ENCODE data around the gene ZNF362.

The ZNF362 gene

DNA sequence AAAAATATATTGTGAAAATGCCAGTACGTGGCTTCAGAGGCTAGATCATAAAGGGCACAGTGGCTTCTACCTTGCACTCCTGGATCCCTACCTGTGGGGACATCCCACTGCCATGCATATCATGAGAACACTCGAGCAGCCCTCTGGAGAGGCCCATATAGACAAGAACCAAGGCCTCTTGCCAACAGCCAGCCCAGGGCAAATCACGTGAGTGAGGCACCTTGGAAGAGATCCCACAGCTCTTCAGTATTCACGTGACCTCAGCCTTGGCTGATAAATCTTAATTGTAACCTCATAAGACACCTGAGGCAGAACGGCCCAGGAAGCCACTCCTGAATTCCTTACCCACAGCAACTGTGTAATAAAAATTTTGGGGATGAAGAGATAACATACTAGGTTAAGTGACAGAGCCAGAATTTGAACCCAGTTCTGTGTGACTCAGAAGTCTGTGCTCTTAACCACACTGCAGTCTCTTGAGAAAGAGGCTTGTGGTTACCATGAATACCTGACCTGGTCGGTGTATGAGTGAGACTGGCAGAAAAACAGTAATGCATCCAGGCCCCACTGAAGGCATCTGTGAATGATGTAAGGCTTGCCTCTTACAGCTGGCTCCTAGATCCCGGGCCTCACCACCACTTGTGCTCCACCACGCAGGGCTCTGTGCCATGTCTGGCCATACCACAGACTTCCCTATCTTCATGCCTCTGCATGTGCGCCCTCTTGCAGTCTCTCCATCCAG lies 71.5 kb downstream of the ZNF362 start:
- no peak for DNase-seq (ENCODE audit: low spot score)

DNA sequence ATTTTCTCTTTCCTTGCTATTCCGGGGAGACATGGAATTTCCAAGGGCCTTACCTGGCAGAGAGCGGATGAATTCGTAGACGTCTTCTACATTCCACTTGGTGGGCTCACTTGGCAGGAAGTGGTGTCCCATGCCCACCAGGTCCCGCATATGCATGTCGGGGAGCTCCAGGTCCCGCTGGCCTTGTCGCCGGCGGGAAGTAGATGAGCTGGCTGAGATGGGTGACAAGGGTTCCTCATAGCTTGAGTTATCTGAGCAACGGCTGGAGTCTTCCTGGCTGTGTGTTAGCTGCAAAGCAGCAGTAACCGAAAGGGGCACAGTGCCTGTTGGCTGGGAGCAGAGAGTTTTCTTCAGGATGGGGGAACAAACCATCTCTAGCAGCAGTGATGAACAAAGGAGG lies 72.5 kb downstream of the ZNF362 start:
- no peak for DNase-seq (ENCODE audit: low spot score)

DNA sequence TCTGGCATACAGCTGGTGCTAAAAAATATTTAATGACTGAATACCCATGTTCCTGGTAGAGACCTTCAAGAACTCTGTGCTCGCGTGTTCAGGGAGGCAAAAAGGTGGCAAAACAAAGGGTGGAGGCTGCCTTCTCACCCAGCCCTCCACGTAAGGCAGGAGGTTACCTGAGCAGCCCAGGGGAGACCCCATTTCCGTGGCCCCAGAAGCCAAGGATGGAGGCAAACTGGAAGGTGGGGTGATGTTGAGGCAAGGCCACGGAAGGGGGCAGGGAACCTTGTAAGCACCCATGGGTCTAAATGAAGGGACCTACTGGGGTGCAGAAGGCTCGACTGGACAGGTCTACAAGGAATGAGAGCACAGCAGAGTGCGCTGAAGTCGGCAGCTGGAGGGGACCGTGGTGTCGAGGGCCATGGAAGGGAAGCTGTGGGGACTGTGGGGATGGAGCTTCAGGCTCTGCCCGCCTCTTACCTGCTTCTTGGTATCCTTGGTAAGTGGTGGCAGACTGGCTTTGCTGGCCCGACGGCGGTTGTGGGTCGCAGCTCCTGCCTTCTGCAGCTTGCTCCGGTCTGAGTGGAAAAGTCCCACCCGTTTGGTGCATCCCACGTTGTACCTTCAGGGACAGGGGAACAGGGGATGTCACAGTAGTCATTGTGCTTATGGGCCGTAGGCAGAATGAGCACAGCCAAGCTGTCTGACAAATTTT lies 73.5 kb downstream of the ZNF362 start:
- DNase-seq (ENCODE audit: low spot score) = no peak

- DNase-seq (ENCODE audit: low spot score) = no peak
These were observed 74.1 kb downstream of the ZNF362 start for GRCh38 chr1:33330361-33330890.

- DNase-seq (ENCODE audit: low spot score) = no peak
These were observed 74.6 kb downstream of the ZNF362 start for GRCh38 chr1:33330906-33331305.

DNA sequence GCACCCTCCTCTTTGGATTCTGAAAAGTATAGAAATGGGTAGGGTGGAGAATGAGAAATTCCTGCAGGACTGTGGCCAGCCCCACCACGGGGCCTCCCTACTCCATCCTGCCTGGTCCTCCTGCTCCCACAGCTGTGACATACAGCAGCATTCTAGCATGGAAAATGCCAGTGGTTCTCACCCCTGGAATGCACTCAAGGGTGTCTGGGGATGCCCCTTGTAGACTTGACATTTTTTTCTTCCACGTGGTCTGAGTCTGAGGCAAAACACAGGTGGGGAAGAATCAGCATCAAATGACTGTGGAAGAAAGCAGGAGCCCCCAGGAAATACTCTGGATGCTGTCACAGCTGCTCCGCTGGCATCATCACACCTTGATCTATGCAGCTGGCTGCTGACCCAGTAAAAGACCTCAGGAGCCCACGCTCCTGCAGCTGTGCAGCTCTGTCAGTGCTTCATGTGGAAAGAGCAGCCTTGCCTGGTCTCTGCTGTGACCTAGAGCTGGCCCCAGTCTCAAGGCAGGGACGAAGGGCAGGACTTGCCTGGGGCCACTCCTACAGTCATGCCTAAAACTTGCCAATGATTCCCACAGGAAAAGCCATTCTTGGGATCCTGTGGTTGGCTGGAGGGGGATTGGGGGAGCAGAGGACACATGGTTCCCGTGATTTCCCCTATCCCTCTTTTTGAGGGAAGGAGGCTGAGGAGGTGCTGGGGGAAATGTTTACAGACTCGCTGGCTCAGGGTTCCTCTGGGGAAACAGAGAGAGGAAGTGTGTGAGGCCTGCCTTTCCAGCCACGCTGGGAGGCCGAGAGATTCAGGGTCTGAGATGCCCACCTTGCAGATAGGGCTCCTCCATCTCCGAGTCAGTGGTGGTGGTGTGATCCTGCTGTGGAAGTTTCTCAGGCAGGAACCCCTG lies 75.4 kb downstream of the ZNF362 start:
- no peak for DNase-seq (ENCODE audit: low spot score)

DNA sequence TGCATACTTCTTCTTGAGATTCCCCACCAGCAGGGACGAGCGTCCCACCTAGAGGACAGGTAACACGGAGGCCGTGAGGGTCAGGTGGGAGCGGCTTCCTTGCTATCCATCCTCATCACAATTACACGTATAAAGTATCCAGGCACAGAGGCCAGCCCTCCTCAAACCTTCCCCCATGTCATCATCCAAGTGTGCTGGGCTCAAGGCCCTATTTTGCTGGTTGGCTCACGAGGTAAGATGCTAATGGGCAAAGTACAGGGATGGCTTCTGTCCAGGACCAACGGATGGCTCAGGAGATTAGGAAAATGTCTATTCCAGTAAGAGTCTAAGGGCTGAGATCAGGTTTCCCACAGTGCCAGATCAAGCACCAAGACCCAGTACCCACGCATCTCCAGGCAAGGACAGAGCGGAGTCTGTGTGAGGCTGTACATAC lies 76.1 kb downstream of the ZNF362 start:
- no peak for DNase-seq (ENCODE audit: low spot score)

DNA sequence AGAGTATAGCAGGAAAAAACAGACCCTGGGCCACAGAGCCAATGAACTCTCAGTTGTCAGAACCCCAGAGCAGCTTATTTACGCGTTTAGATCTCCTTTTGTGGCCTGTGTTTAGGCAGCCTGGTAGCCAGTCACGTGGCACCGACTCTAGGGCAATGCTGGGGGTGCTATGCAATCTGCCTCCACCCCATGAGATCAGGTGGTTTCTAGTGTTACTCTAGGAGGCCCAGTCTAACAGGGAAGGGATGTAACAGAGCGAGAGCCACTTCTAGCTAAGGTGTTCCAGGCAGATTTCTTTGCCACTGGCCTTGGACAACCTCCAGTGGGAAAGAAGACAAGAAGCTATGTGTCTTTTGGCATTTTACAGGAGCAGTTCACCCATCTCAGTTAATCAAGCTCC lies 76.6 kb downstream of the ZNF362 start:
- no peak for DNase-seq (ENCODE audit: low spot score)

DNA sequence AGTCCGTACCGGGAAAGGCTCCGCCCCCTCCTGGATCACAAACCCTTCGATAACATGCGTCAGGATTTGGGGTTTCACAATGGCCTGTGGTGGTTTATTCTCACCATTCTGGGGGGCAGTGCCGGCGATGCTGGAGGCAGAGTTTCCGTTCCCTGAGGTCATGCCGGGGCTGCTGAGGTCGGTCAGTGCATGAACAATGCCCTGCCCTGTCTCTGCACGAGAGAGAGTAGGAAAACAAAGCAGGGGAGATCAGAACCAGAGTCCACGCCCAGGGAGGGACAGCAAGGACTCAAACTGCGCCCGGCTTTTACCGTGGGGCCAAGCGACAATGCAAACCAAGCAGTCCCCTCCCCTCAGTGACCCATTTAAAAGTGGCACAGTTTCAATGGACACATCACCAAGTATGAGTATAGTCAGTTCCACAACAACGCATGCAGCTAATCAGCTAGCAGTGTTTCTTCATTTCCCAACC lies 77.8 kb downstream of the ZNF362 start:
- DNase-seq (ENCODE audit: low spot score) = no peak

GRCh38 chr1:33335020-33335419 lies 78.7 kb downstream of the ZNF362 start:
- DNase-seq (ENCODE audit: low spot score) = no peak

- no peak for DNase-seq (ENCODE audit: low spot score)
These were observed 80.3 kb downstream of the ZNF362 start for GRCh38 chr1:33336580-33336979.

DNA sequence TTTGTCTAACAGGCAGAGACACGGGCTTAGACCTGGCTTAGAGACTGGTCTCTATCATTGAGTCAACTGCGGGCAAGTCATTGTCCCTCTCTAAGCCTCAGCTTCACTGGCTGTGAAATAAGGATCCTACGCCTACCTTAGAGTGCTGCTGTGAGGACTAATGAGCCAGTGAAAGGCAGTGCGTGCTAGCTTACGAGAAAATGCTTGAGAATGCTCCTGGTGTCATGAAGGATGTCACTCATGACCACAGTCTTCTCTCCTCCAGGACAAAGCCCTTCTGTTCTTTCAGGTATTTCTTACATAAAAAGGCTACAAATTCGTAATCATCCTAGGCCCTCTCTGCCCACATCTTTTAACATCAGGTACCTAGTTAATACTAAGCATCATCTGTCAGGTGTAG lies 81.1 kb downstream of the ZNF362 start:
- DNase-seq (ENCODE audit: low spot score) = no peak

GRCh38 chr1:33338048-33338439 lies 81.8 kb downstream of the ZNF362 start:
- no peak for DNase-seq (ENCODE audit: low spot score)

GRCh38 chr1:33338440-33339211 lies 82.3 kb downstream of the ZNF362 start:
- DNase-seq (ENCODE audit: low spot score) = no peak

- DNase-seq (ENCODE audit: low spot score) = no peak
These were observed 83.1 kb downstream of the ZNF362 start for GRCh38 chr1:33339413-33339812.

DNA sequence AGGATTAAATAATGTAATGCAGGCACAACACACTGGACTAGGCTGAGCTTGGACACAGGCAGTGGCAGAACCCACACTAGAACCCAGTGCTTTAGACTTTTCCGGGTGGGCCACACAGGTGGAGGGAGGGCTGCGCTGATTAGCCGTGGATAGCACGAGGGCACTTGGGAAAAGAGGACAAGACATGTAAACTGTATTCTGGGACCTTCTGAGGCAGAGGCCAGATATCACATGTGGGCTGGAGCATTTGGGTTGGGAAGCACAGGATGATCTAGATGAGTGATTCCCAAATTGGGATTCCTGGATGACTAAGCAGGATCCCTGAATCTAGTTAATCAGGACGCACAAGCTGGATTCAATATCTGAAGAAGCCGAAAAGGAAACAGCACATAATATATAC lies 84.9 kb downstream of the ZNF362 start:
- DNase-seq (ENCODE audit: low spot score) = no peak

DNA sequence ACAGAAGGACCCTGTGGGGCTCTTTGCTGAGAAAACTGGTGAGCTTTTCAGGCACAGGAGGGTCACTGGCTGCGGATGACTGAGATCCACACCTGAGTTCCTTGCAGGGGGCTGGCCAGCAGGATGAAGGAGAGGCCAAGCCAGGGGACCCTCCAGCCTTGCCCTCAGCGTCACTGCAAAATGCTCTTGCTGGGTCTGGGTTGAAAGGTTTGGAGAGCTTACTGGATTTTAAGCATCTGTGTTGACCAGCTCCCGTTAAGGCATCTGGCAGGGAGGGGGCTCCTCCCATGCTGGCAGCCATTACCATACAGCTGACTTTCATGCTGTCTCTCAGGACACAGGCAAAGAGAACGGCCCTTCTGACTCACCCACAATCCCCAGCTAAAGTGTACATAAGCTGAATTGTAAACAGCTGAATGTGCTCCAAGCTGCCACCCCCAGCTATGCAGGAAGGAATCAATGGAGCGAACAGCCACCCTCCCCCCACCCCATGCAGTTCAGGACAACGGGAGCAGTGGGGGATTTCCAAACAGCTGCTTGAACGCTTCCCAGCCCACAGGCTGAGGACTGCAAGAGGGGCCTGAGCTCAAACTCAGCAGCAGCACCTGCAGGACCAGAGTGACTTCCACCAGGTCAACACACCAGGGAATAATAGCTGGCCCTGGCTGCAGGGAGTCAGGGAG lies 85.9 kb downstream of the ZNF362 start:
- no peak for DNase-seq (ENCODE audit: low spot score)

DNA sequence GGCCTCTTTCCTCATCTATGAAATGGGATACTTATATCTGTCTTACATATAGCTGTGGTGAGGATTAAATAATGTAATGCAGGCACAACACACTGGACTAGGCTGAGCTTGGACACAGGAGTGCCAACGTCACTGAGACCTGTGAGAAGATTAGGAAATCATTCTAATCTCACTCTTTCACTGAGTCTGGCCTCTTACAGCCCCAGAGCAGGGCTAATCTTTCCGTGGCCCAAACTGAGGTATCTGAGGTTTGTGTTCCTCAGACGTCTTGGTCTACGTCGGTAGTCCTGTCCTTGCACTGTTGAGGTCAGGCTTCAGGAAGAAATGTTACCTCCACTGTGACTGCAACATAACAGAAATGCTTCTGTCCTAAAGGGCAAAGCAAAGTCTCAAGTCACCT lies 87.2 kb downstream of the ZNF362 start:
- DNase-seq (ENCODE audit: low spot score) = no peak

- DNase-seq (ENCODE audit: low spot score) = no peak
These were observed 88.7 kb downstream of the ZNF362 start for GRCh38 chr1:33344896-33345560.

DNA sequence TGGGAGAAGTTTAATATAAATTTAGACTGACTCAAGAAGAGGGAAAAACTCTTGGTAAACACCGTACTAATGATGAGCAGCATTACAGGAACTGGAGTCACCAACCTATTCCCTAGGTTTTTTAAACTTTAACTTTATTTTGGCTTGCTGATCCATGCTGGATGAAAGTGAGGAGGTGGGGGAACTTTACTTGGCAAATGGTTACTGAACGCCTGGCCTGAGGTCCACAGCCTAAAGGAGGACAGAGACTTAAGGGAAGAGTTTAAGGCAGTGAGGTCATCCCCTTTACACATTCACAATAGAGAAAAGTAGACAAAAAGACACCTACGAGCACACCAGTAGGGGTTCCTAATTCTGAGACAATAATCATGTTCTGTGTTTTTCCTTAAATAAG lies 90.2 kb downstream of the ZNF362 start:
- no peak for DNase-seq (ENCODE audit: low spot score)

Measured in LoVo (cell line).